B cell (primary cell): ENCODE measurements around the gene GLDN. TPM values are rescaled to one million over a fixed set of nuclear protein-coding genes. Genes with fewer than 3 reads are reported as not detected.

ENCODE experiments used
- ATAC-seq: fragments of 200-7000 bp; cut with Tn5 transposase; one replicate; pipeline ENCODE4 v1.10.0; 2021; ENCODE audit warnings: low read depth, mild to moderate bottlenecking, moderate number of reproducible peaks, moderate library complexity
- CTCF ChIA-PET: fragments of 350-600 bp; sonication (Branson Sonifier 250); formaldehyde crosslinking; loops from one replicate; lab custom pipeline; 2021; ENCODE audit warnings: antibody characterized with exemption, inconsistent platforms; lab: Charles Lee
- POLR2A ChIA-PET: fragments of 350-600 bp; sonication (Branson Sonifier 250); formaldehyde crosslinking; loops from one replicate; lab custom pipeline; 2021; ENCODE audit warnings: antibody characterized with exemption; lab: Charles Lee
- DNase-seq: peaks from one replicate; pipeline ENCODE4 v3.0.0; 2013
- H2AFZ ChIP-seq: 2 replicates; pipeline ENCODE4 v1.6.1; 2012; ENCODE audit warnings: mild to moderate bottlenecking, low read depth, low read length; ENCODE audit not compliant: insufficient read depth, poor library complexity, severe bottlenecking
- H3K27ac ChIP-seq, 2 donors: 1 replicate in 1 of 2; 2 replicates in 1 of 2; pipeline ENCODE4 v1.5.1; 2012 to 2013; ENCODE audit warnings: low read length in 2 of 2, mild to moderate bottlenecking in 2 of 2, moderate library complexity in 1 of 2
- H3K27me3 ChIP-seq, 4 experiments: fragments of 200-600 bp in 1 of 4; sonication (generic) in 1 of 4; replicated peaks in 1 of 4; 1 replicate in 2 of 4; 2 replicates in 2 of 4; pipeline versions ENCODE4 v1.6.1 to v1.7.0; 2013 to 2016; ENCODE audit warnings: low read length in 3 of 4, mild to moderate bottlenecking in 2 of 4, mixed read lengths in 1 of 4, moderate library complexity in 1 of 4; ENCODE audit not compliant: insufficient read depth in 4 of 4, control insufficient read depth in 3 of 4; ENCODE audit errors: control extremely low read depth in 1 of 4
- H3K36me3 ChIP-seq, 2 experiments: replicated peaks in 1 of 2; 1 replicate in 1 of 2; 2 replicates in 1 of 2; pipeline versions ENCODE4 v1.6.1 to v1.7.1; 2013; ENCODE audit warnings: low read length in 1 of 2; ENCODE audit not compliant: insufficient read depth in 2 of 2, control insufficient read depth in 1 of 2; ENCODE audit errors: control extremely low read depth in 1 of 2, extremely low read depth in 1 of 2
- H3K4me1 ChIP-seq, 2 donors: fragments of 200-600 bp in 1 of 2; sonication (generic) in 1 of 2; 1 replicate in 1 of 2; 2 replicates in 1 of 2; pipeline versions ENCODE4 v1.5.1 to v1.6.1; 2013 to 2017; ENCODE audit warnings: low read length in 2 of 2; ENCODE audit not compliant: control insufficient read depth in 2 of 2, insufficient read depth in 2 of 2
- H3K4me2 ChIP-seq: replicated peaks from 2 replicates; pipeline ENCODE3; 2012; ENCODE audit warnings: mild to moderate bottlenecking, low read depth, low read length; ENCODE audit not compliant: poor library complexity, severe bottlenecking
- H3K4me3 ChIP-seq, 5 experiments: fragments of 200-600 bp in 1 of 5; sonication (generic) in 1 of 5; 1 replicate in 3 of 5; 2 replicates in 2 of 5; pipeline versions ENCODE4 v1.5.1 to v1.7.0; 2011 to 2016; ENCODE audit warnings: low read length in 4 of 5, mild to moderate bottlenecking in 4 of 5, low read depth in 2 of 5, control low read depth in 1 of 5, moderate library complexity in 1 of 5; ENCODE audit not compliant: insufficient read depth in 1 of 5; ENCODE audit errors: control extremely low read depth in 1 of 5, extremely low read depth in 1 of 5
- H3K79me2 ChIP-seq: fragments of 200-600 bp; sonication (generic); one replicate; pipeline ENCODE4 v1.6.0; 2016; ENCODE audit warnings: low read length; ENCODE audit not compliant: control insufficient read depth, insufficient read depth
- H3K9ac ChIP-seq: fragments of 200-600 bp; sonication (generic); 2 replicates; pipeline ENCODE4 v1.6.1; 2017; ENCODE audit warnings: mild to moderate bottlenecking, low read length, moderate library complexity
- H3K9me3 ChIP-seq, 3 donors: one replicate each; pipeline versions ENCODE4 v1.6.1 to v1.7.1; 2013; ENCODE audit warnings: low read length in 2 of 3; ENCODE audit not compliant: control insufficient read depth in 2 of 3, insufficient read depth in 1 of 3; ENCODE audit errors: control extremely low read depth in 1 of 3
- H4K20me1 ChIP-seq: 2 replicates; pipeline ENCODE4 v1.6.0; 2012; ENCODE audit warnings: mild to moderate bottlenecking, low read length; ENCODE audit not compliant: insufficient read depth, control insufficient read depth, poor library complexity, severe bottlenecking
- H3K27ac Mint-ChIP-seq: one replicate; pipeline ENCODE4 v1.8.0; 2021; ENCODE audit warnings: mixed read lengths
- H3K27me3 Mint-ChIP-seq: one replicate; pipeline ENCODE4 v1.8.0; 2021; ENCODE audit warnings: mixed read lengths
- H3K4me1 Mint-ChIP-seq: one replicate; pipeline ENCODE4 v1.8.0; 2021; ENCODE audit warnings: mixed read lengths
- H3K4me3 Mint-ChIP-seq: one replicate; pipeline ENCODE4 v1.8.0; 2021; ENCODE audit warnings: mixed read lengths
- H3K9me3 Mint-ChIP-seq: one replicate; pipeline ENCODE4 v1.8.0; 2022; ENCODE audit warnings: mixed read lengths; ENCODE audit not compliant: insufficient read depth
- EZH2 ChIP-seq: IDR thresholded peaks from 2 replicates; pipeline ENCODE4 v1.6.1; 2012; ENCODE audit warnings: borderline replicate concordance, low read depth, mild to moderate bottlenecking, moderate library complexity, low read length; ENCODE audit not compliant: insufficient read depth, poor library complexity, severe bottlenecking
- WGBS: methylation state at CpG from one replicate; pipeline ENCODE4 v1.1.5; 2013; ENCODE audit warnings: missing lambda C conversion rate; ENCODE audit not compliant: insufficient coverage; 5-methylcytosine and 5-hydroxymethylcytosine counted together
- intact Hi-C: fragments of 100-400 bp; cut with micrococcal nuclease; formaldehyde crosslinking; loops from one replicate; pipeline ENCODE4 v1.10.0; 2022
- polyA plus RNA-seq: library from polyadenylated mRNA; depleted of rRNA; stranded (reverse); fragments of >200 nt; gene quantifications from 2 replicates; pipeline ENCODE4 v1.2.3, GENCODE V29; 2012
- total RNA-seq, 2 donors: library from RNA; stranded (reverse); fragments of 120-200 nt in 1 of 2; gene quantifications; 1 replicate in 1 of 2; 2 replicates in 1 of 2; pipeline versions ENCODE4 v1.2.3 to v1.2.4, GENCODE V29; 2013 to 2022
- TF ChIP-seq, protein P1 (sequence below): fragments of 200-600 bp; IDR thresholded peaks from one replicate; pipeline ENCODE4 v1.8.0; 2022; ENCODE audit warnings: antibody characterized with exemption, mild to moderate bottlenecking

The GLDN gene
- total and polyA plus RNA-seq, 2 donors (not counting 1 experiment from before 2014, with no cell fraction given), result not detected

GRCh38 chr15:51313644-51314280, 27.7 kb upstream of the GLDN start:
- H3K79me2 ChIP-seq, result no peaks in the 10 kb centered on the region
- H3K27ac ChIP-seq, result no peak overlapping the region
- WGBS, result 86% methylated on average over 4 of the region's 10 CpGs
- TF ChIP-seq, protein P1, sequence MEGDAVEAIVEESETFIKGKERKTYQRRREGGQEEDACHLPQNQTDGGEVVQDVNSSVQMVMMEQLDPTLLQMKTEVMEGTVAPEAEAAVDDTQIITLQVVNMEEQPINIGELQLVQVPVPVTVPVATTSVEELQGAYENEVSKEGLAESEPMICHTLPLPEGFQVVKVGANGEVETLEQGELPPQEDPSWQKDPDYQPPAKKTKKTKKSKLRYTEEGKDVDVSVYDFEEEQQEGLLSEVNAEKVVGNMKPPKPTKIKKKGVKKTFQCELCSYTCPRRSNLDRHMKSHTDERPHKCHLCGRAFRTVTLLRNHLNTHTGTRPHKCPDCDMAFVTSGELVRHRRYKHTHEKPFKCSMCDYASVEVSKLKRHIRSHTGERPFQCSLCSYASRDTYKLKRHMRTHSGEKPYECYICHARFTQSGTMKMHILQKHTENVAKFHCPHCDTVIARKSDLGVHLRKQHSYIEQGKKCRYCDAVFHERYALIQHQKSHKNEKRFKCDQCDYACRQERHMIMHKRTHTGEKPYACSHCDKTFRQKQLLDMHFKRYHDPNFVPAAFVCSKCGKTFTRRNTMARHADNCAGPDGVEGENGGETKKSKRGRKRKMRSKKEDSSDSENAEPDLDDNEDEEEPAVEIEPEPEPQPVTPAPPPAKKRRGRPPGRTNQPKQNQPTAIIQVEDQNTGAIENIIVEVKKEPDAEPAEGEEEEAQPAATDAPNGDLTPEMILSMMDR, result no peak
- no peak for TF ChIP-seq EZH2
- H3K4me1 ChIP-seq, result no peaks in the 10 kb centered on the region
- H4K20me1 ChIP-seq, result no peaks in the 10 kb centered on the region
- Mint-ChIP-seq H3K27ac (no peak overlapping the region), H3K27me3 (peaks cover 10% of the 10 kb centered on the region), H3K4me3 (no peak overlapping the region), H3K4me1 (no peaks in the 10 kb centered on the region), H3K9me3 (no peaks in the 10 kb centered on the region)
- no peak overlapping the region for H3K9ac ChIP-seq
- ChIA-PET CTCF (no interaction called here), POLR2A (no interaction called here)
- no peak overlapping the region for H3K4me2 ChIP-seq
- no peak for DNase-seq
- H3K27me3 ChIP-seq, result no peaks in the 10 kb centered on the region
- no peak overlapping the region for H2AFZ ChIP-seq
- no peaks in the 10 kb centered on the region for H3K36me3 ChIP-seq
- intact Hi-C loops, result no loop called here
- ATAC-seq, result no peak
- H3K4me3 ChIP-seq, result no peak overlapping the region
- no peaks in the 10 kb centered on the region for H3K9me3 ChIP-seq

DNA sequence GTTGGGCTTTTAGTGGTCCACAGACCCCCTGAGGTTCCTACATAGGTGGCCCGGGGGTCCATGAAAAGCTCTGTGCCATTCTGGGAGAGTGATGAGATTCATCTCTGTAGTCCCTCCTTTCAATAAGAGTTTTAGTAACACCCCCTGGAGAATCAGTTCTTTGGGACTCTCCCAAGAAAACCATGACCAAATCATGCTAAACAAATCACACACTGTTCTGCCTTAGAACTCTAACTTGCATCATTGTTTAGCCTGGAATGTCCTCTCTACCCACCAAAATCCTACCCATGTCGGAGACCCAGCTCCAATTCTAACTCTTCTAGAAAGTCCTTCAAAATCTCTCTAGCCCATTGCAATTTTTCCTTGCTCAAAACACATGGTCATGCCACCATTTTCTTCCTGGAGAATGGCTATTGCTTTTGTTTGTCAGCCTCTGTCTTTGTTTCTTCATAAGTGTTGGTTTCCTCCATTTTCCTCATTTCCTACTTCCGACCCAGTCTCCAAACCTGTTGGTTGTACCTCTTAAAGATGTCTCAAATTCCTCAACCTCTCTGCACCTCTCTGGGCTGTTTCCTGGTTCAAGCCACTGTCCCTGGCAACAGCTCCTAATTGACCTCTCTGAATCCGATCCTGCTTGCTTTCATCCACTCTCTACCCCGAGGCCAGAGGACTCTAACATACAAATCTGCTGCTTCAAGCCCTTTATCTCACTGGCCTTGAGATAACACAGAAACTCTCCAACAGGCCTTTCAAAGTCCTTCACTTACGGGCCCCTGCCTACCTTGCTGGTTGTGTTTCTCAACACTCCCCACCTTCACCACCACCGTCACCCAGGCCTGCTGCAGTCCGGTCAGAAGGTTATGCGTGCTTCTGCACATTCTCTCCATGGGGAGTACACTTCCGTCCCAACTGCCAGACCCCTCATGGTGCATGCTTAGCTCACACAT, 26.8 kb upstream of the GLDN start:
- H3K27me3 Mint-ChIP-seq, result peaks cover 10% of the 10 kb centered on the region
- H3K4me3 ChIP-seq, result no peak overlapping the region
- no peaks in the 10 kb centered on the region for H3K36me3 ChIP-seq
- H3K9ac ChIP-seq, result no peak overlapping the region
- H3K9me3 Mint-ChIP-seq, result no peaks in the 10 kb centered on the region
- H3K27me3 ChIP-seq, result no peaks in the 10 kb centered on the region
- no peak overlapping the region for H3K27ac Mint-ChIP-seq
- no peaks in the 10 kb centered on the region for H3K4me1 Mint-ChIP-seq
- no peak for ATAC-seq
- CTCF ChIA-PET, result no interaction called here
- H3K79me2 ChIP-seq, result no peaks in the 10 kb centered on the region
- no peaks in the 10 kb centered on the region for H4K20me1 ChIP-seq
- H3K27ac ChIP-seq, result no peak overlapping the region
- 94% methylated on average over 9 of the region's 10 CpGs for WGBS
- no peak overlapping the region for H3K4me3 Mint-ChIP-seq
- no peaks in the 10 kb centered on the region for H3K9me3 ChIP-seq
- no peaks in the 10 kb centered on the region for H3K4me1 ChIP-seq
- intact Hi-C loops, result no loop called here
- POLR2A ChIA-PET, result no interaction called here
- TF ChIP-seq, protein P1, result no peak
- no peak overlapping the region for H3K4me2 ChIP-seq
- DNase-seq, result no peak
- no peak overlapping the region for H2AFZ ChIP-seq
